ENCODE data around the gene KHNYN. TPM values are rescaled to one million over a fixed set of nuclear protein-coding genes. Genes with fewer than 3 reads are reported as not detected.

KHNYN gene
- total RNA-seq, 4 donors from 2014 or later: 56.7 to 145 (median 84.3) TPM

GRCh38 chr14:24425704-24426103 lies 4.0 kb upstream of the KHNYN start:
- peaks cover 51% of the 10 kb centered on the region for H3K4me1 ChIP-seq
- no peaks in the 10 kb centered on the region for H3K36me3 ChIP-seq
- TF ChIP-seq POLR2A (IDR thresholded peaks at IDR 0.05): no peak
- TF ChIP-seq POLR2AphosphoS5 (IDR thresholded peaks at IDR 0.05): no peak
- TF ChIP-seq, protein P1, sequence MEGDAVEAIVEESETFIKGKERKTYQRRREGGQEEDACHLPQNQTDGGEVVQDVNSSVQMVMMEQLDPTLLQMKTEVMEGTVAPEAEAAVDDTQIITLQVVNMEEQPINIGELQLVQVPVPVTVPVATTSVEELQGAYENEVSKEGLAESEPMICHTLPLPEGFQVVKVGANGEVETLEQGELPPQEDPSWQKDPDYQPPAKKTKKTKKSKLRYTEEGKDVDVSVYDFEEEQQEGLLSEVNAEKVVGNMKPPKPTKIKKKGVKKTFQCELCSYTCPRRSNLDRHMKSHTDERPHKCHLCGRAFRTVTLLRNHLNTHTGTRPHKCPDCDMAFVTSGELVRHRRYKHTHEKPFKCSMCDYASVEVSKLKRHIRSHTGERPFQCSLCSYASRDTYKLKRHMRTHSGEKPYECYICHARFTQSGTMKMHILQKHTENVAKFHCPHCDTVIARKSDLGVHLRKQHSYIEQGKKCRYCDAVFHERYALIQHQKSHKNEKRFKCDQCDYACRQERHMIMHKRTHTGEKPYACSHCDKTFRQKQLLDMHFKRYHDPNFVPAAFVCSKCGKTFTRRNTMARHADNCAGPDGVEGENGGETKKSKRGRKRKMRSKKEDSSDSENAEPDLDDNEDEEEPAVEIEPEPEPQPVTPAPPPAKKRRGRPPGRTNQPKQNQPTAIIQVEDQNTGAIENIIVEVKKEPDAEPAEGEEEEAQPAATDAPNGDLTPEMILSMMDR (IDR thresholded peaks at IDR 0.05): no peak
- no peak for TF ChIP-seq EP300 (IDR thresholded peaks at IDR 0.05)
- H3K9me3 ChIP-seq: no peaks in the 10 kb centered on the region
- peak overlapping the region; percentile 57 for H3K27ac ChIP-seq
- 17% methylated on average over 3 of the region's 3 CpGs for WGBS
- H3K27me3 ChIP-seq: no peaks in the 10 kb centered on the region
- H3K4me3 ChIP-seq: no peak overlapping the region
- no peak for DNase-seq (ENCODE audit: low spot score in 2 of 2)

GRCh38 chr14:24426150-24426911 lies 3.4 kb upstream of the KHNYN start:
- Histone ChIP-seq H3K36me3 (no peaks in the 10 kb centered on the region), H3K4me1 (peaks cover 57% of the 10 kb centered on the region), H3K27me3 (no peaks in the 10 kb centered on the region), H3K9me3 (no peaks in the 10 kb centered on the region), H3K4me3 (no peak overlapping the region), H3K27ac (no peak overlapping the region)
- 85% methylated on average over 2 of the region's 2 CpGs for WGBS
- no peak for TF ChIP-seq EP300 (IDR thresholded peaks at IDR 0.05)
- TF ChIP-seq POLR2A (IDR thresholded peaks at IDR 0.05): no peak
- TF ChIP-seq, protein P1 (IDR thresholded peaks at IDR 0.05): no peak
- no peak for DNase-seq (ENCODE audit: low spot score in 2 of 2)

DNA sequence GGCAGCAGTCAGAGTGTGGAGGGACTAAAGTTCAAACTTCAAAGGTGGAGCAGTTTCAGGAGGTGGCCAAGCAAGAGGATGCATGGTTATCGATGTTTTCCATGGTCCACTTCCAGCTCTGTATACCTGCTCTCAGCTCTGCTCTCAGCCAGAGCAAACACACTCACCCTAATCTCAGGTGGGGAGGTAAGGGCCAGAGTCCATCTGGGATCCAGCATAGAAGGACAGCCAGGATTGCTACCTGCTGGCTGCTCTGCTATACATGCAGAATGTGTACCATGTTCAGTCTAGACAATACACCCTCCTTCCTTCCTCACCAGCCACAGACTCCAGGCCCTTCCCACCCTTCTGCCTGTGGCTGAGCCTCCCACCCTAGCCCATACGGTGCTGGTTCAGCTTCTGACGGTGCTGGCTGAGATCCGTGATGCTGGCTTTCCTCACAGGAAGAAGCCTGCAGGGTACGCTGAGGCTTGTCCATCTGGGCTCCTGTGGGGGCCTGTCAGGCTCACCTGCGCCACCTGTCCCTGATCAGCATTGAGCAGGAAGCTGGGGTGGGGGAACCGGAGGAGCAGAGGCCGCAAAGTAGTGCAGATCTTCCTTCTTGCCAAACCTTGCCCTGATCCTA lies 2.7 kb upstream of the KHNYN start:
- Histone ChIP-seq H3K4me1 (peaks cover 64% of the 10 kb centered on the region), H3K4me3 (no peak overlapping the region), H3K27ac (no peak overlapping the region), H3K27me3 (no peaks in the 10 kb centered on the region), H3K36me3 (peaks cover 1% of the 10 kb centered on the region), H3K9me3 (no peaks in the 10 kb centered on the region)
- no peak for TF ChIP-seq POLR2AphosphoS5 (IDR thresholded peaks at IDR 0.05)
- TF ChIP-seq, protein P1 (IDR thresholded peaks at IDR 0.05): no peak
- no peak for TF ChIP-seq POLR2A (IDR thresholded peaks at IDR 0.05)
- no peak for TF ChIP-seq EP300 (IDR thresholded peaks at IDR 0.05)
- DNase-seq (ENCODE audit: low spot score in 2 of 2): peak in 1 of 2 donors; percentile 35
- 47% methylated on average over 6 of the region's 8 CpGs for WGBS

DNA sequence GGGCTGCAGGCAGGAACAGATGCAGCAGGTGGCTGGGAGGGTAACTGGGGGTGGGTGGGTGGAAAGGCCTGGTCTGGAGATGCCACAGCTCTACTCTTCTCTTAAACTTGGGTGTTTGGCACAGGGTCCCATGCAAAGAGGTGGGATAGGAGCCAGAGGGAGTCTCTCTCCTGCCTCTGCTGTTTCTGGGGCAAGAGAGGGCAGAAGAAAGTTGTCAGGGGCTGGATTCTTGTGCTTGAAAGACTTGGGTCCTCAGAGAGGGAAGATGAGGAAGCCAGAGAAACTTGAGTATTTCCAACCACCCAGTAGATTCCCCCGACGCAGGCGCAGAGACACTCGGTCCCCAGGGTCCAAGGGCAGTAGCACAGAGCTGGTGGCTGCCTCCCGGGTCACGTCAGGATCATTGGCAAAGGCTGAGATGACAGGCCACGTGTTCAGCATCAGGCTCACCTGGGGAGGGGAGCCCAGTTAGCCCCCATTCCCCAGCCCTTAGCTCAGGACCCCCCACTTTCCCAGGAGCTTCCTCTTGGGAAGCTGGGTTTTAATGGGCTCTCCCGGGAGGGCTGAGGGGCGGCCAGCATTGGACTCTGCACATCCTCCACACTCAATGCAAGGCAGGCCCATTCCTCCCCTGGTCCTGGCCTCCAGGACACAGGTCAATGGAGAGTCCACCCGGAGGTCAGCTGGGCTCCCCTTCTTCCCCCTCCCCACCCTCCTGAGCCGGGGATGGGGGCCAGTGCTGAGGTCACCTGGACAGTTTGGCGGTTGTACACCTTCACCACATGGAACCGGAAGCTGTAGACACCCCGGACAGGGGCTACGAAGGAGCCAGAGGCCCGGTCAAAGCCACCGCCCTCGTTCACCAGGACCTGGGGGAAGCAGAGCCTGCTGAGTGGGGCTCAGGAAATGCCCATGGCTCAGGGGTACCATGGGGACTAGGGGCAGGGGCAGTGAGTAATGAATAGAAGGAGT lies 1.9 kb upstream of the KHNYN start:
- H3K4me3 ChIP-seq: no peak overlapping the region
- H3K27ac ChIP-seq: no peak overlapping the region
- WGBS: 87% methylated on average over 15 of the region's 18 CpGs
- peaks cover 72% of the 10 kb centered on the region for H3K4me1 ChIP-seq
- peak in 1 of 2 donors; percentile 58 for DNase-seq (ENCODE audit: low spot score in 2 of 2)
- H3K27me3 ChIP-seq: no peaks in the 10 kb centered on the region
- TF ChIP-seq POLR2A (IDR thresholded peaks at IDR 0.05) (no peak), POLR2AphosphoS5 (IDR thresholded peaks at IDR 0.05) (no peak), EP300 (IDR thresholded peaks at IDR 0.05) (no peak)
- TF ChIP-seq, protein P1 (IDR thresholded peaks at IDR 0.05): no peak
- H3K36me3 ChIP-seq: peaks cover 9% of the 10 kb centered on the region
- H3K9me3 ChIP-seq: no peaks in the 10 kb centered on the region
